Right lobe of liver (tissue), 4 donors: ENCODE measurements around the gene IDI1.

Experiments
- POLR2A ChIP-seq: fragments of 450-650 bp; IDR thresholded peaks from one replicate; pipeline ENCODE4 v1.6.1; 2017; ENCODE audit warnings: antibody characterized with exemption, mild to moderate bottlenecking
- TF ChIP-seq, protein P1 (sequence below), 4 donors: fragments of 200-600 bp in 3 of 4; fragments of 450-650 bp in 1 of 4; IDR thresholded peaks; one replicate each; pipeline versions ENCODE4 v1.5.1 to v1.8.0; 2016 to 2022; ENCODE audit warnings: antibody characterized with exemption in 4 of 4, mild to moderate bottlenecking in 2 of 4
- donor health status: DM: no; HTN: no; CAD: no.
- donor health status: DM: no; HTN: no; CAD: no.
- donor health status: DM: no; HTN: yes; CAD: no.

DNA sequence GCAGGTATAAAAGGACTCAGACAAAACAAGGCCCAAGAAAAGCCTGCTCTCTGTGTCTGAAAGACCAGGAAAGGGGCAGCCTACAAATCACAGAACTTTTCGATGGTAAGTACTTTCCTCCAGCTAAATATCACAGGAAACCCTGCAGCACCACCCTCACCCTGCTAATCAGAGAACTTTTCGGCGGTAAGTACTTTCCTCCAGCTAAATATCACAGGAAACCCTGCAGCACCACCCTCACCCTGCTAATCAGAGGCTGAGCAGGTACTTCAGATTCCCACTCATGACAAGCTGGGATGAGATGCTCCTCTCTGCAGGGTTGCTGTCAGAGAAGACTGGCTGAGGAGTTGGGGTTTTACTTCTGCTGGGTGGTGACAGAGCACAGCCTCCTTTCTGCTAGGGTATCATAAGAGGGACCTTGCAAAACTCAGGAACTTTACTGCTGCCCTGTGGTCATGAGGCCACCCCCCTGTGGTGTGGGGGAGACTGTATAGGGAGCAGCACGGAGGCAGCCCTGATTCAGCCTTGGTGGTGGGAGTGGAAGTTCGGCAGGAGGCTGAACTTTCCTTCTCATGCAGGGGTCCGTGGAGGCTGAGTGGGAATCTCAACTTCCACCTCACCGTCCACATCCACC lies 14.4 kb upstream of the IDI1 start:
- no peak for TF ChIP-seq POLR2A
- TF ChIP-seq, protein P1, sequence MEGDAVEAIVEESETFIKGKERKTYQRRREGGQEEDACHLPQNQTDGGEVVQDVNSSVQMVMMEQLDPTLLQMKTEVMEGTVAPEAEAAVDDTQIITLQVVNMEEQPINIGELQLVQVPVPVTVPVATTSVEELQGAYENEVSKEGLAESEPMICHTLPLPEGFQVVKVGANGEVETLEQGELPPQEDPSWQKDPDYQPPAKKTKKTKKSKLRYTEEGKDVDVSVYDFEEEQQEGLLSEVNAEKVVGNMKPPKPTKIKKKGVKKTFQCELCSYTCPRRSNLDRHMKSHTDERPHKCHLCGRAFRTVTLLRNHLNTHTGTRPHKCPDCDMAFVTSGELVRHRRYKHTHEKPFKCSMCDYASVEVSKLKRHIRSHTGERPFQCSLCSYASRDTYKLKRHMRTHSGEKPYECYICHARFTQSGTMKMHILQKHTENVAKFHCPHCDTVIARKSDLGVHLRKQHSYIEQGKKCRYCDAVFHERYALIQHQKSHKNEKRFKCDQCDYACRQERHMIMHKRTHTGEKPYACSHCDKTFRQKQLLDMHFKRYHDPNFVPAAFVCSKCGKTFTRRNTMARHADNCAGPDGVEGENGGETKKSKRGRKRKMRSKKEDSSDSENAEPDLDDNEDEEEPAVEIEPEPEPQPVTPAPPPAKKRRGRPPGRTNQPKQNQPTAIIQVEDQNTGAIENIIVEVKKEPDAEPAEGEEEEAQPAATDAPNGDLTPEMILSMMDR (IDR thresholded peaks at IDR 0.05), result no peak
